GM12878 (cell line): ENCODE results near the gene ADARB1. TPM values are rescaled to one million over a fixed set of nuclear protein-coding genes. Genes with fewer than 3 reads are reported as not detected.

Source experiments
- ATAC-seq: fragments of 200-7000 bp; cut with Tn5 transposase; 3 replicates; pipeline ENCODE4 v1.9.1; 2020; ENCODE audit warnings: mild to moderate bottlenecking, moderate library complexity
- BruUV-seq: library from RNA; stranded (reverse); fragments of 400-500 nt; replicated peaks from 2 replicates; lab custom pipeline; 2021; lab: Mats Ljungman, UMichigan
- CTCF ChIA-PET: fragments of 300-600 bp; sonication (Branson Sonifier 250); formaldehyde crosslinking; extraction: SDS; loops from one replicate; lab custom pipeline; 2021; ENCODE audit warnings: inconsistent platforms; lab: Yijun Ruan, JAX
- POLR2A ChIA-PET: fragments of 350-600 bp; formaldehyde crosslinking; extraction: SDS; loops from one replicate; lab custom pipeline; 2021; ENCODE audit warnings: inconsistent platforms; lab: Charles Lee
- RAD21 ChIA-PET: fragments of 300-600 bp; sonication (Branson Sonifier 250); formaldehyde crosslinking; loops from one replicate; lab custom pipeline; 2023; ENCODE audit warnings: antibody characterized with exemption; ENCODE audit not compliant: unreplicated experiment; lab: Charles Lee
- SMC1A ChIA-PET: fragments of 300-600 bp; sonication (Branson Sonifier 250); formaldehyde crosslinking; loops from one replicate; lab custom pipeline; 2023; ENCODE audit not compliant: unreplicated experiment, uncharacterized antibody; lab: Charles Lee
- DNase-seq: peaks from one replicate; pipeline ENCODE4 v3.0.0-alpha.2; 2011; ENCODE audit warnings: low read depth, low spot score
- FAIRE-seq: peaks from 3 replicates; lab custom pipeline; 2011; peaks lifted over from hg19 to GRCh38; lab: Jason Lieb, UNC
- H2AFZ ChIP-seq: 2 replicates; pipeline ENCODE4 v1.6.0; 2011; ENCODE audit warnings: low read depth, low read length, control low read depth; ENCODE audit not compliant: control insufficient read depth
- H3K27ac ChIP-seq: 2 replicates; pipeline ENCODE4 v1.5.1; 2011; ENCODE audit warnings: control low read depth; ENCODE audit not compliant: control insufficient read depth, insufficient read depth
- H3K27me3 ChIP-seq, 2 experiments: replicated peaks in 1 of 2; 2 replicates each; pipeline versions ENCODE4 v1.6.0 to v1.6.1; 2011; ENCODE audit warnings: low read length in 1 of 2; ENCODE audit not compliant: control insufficient read depth in 2 of 2, insufficient read depth in 2 of 2
- H3K36me3 ChIP-seq, 2 experiments: 2 replicates each; pipeline ENCODE4 v1.5.1; 2011; ENCODE audit warnings: low read length in 1 of 2; ENCODE audit not compliant: control insufficient read depth in 2 of 2, insufficient read depth in 2 of 2
- H3K4me1 ChIP-seq: 2 replicates; pipeline ENCODE4 v1.6.1; 2011; ENCODE audit warnings: mild to moderate bottlenecking, low read length, moderate library complexity, mixed read lengths; ENCODE audit not compliant: control insufficient read depth, insufficient read depth
- H3K4me2 ChIP-seq: 2 replicates; pipeline ENCODE4 v1.6.0; 2011; ENCODE audit warnings: control low read depth; ENCODE audit not compliant: control insufficient read depth, insufficient read depth
- H3K4me3 ChIP-seq: fragments of 200-600 bp; sonication (generic); 2 replicates; pipeline ENCODE4 v1.5.1; 2016
- H3K79me2 ChIP-seq: 2 replicates; pipeline ENCODE4 v1.6.0; 2011; ENCODE audit warnings: low read length; ENCODE audit not compliant: control insufficient read depth, insufficient read depth
- H3K9ac ChIP-seq: 2 replicates; pipeline ENCODE4 v1.8.0; 2011; ENCODE audit warnings: low read length, control low read depth, mixed read lengths; ENCODE audit not compliant: control insufficient read depth, insufficient read depth
- H3K9me3 ChIP-seq: replicated peaks from 3 replicates; pipeline ENCODE4 v1.5.1; 2011; ENCODE audit warnings: mild to moderate bottlenecking, low read length; ENCODE audit not compliant: control insufficient read depth, insufficient read depth
- H4K20me1 ChIP-seq: 2 replicates; pipeline ENCODE4 v1.6.0; 2011; ENCODE audit not compliant: control insufficient read depth, insufficient read depth
- ATF2 ChIP-seq: IDR thresholded peaks from 2 replicates; pipeline ENCODE4 v1.6.1; 2012; ENCODE audit warnings: low read length, inconsistent platforms
- CEBPB ChIP-seq, 2 experiments: fragments of 150-350 bp in 1 of 2; IDR thresholded peaks; 2 replicates each; pipeline ENCODE4 v1.6.1; 2012 to 2014; ENCODE audit warnings: low read depth in 2 of 2, low read length in 2 of 2, borderline replicate concordance in 1 of 2, inconsistent platforms in 1 of 2
- CHD4 ChIP-seq: fragments of 200-600 bp; sonication (generic); IDR thresholded peaks from 2 replicates; pipeline ENCODE4 v1.6.1; 2016; ENCODE audit warnings: mild to moderate bottlenecking
- E2F8 ChIP-seq: fragments of 450-650 bp; IDR thresholded peaks from 2 replicates; pipeline ENCODE4 v1.6.1; 2018; ENCODE audit warnings: mild to moderate bottlenecking, low read depth, moderate library complexity; ENCODE audit not compliant: partially characterized antibody
- E4F1 ChIP-seq: fragments of 450-650 bp; IDR thresholded peaks from 2 replicates; pipeline ENCODE4 v1.6.1; 2018; ENCODE audit warnings: borderline replicate concordance, mild to moderate bottlenecking; ENCODE audit not compliant: partially characterized antibody
- HDGF ChIP-seq: fragments of 450-650 bp; IDR thresholded peaks from 2 replicates; pipeline ENCODE4 v1.6.1; 2016; ENCODE audit warnings: antibody characterized with exemption
- IRF3 ChIP-seq: fragments of 450-650 bp; IDR thresholded peaks from 2 replicates; pipeline ENCODE4 v1.6.1; 2014; ENCODE audit warnings: mild to moderate bottlenecking
- PML ChIP-seq: IDR thresholded peaks from 2 replicates; pipeline ENCODE4 v1.6.1; 2012; ENCODE audit warnings: low read length, inconsistent platforms
- POU2F2 ChIP-seq: IDR thresholded peaks from 3 replicates; pipeline ENCODE4 v1.6.1; 2011; ENCODE audit warnings: low read depth, mild to moderate bottlenecking, low read length, borderline replicate concordance
- RBBP5 ChIP-seq: fragments of 200-600 bp; sonication (generic); conservative IDR thresholded peaks from 2 replicates; pipeline ENCODE4 v1.6.1; 2016
- RCOR1 ChIP-seq: conservative IDR thresholded peaks from 2 replicates; pipeline ENCODE4 v1.6.1; 2012; ENCODE audit warnings: low read depth, low read length, improper control_type of control experiment
- RUNX3 ChIP-seq: IDR thresholded peaks from 2 replicates; pipeline ENCODE4 v1.6.1; 2012; ENCODE audit warnings: low read length, inconsistent platforms
- TAF1 ChIP-seq: IDR thresholded peaks from 2 replicates; pipeline ENCODE4 v1.6.1; 2011; ENCODE audit warnings: mild to moderate bottlenecking, low read depth, low read length, borderline replicate concordance
- WGBS: methylation state at CpG from one replicate; pipeline ENCODE4 v1.1.6; 2016; ENCODE audit warnings: low lambda C conversion rate; ENCODE audit not compliant: insufficient replicate concordance, insufficient coverage; ENCODE audit errors: missing lambda C conversion rate; 5-methylcytosine and 5-hydroxymethylcytosine counted together
- in situ Hi-C: fragments of 300-500 bp; cut with MboI; formaldehyde crosslinking; loops from 9 replicates; pipeline ENCODE4 v1.14.3; 2018; ENCODE audit warnings: mixed read lengths
- intact Hi-C: fragments of 100-400 bp; cut with micrococcal nuclease; formaldehyde crosslinking; loops from one replicate; pipeline ENCODE4 v1.14.2; 2022; ENCODE audit not compliant: unreplicated experiment
- polyA plus RNA-seq, 11 experiments: library from polyadenylated mRNA; depleted of rRNA in 4 of 11; unstranded in 6 of 11; stranded (reverse) in 5 of 11; fragments of >200 nt; fragmentation: Nextera tagmentation in 4 of 11; fragmentation: Illumina TruSeq in 1 of 11; extraction: Ambion mirVana in 4 of 11; extraction: Trizol in 1 of 11; gene quantifications; 1 replicate in 1 of 11; 2 replicates in 10 of 11; pipeline versions ENCODE4 v1.2.1 to v1.2.3, GENCODE V29; 2011 to 2016; ENCODE audit warnings: inconsistent platforms in 2 of 11, missing spikeins in 2 of 11, low read depth in 1 of 11
- total RNA-seq, 4 experiments: library from RNA; depleted of rRNA in 3 of 4; stranded (reverse); fragments of >200 nt in 3 of 4; fragmentation: Illumina TruSeq in 1 of 4; extraction: Trizol in 1 of 4; gene quantifications; 2 replicates each; pipeline versions ENCODE4 v1.2.1 to v1.2.3, GENCODE V29; 2013 to 2021

The ADARB1 gene
- total and polyA plus RNA-seq, 10 of the 15 experiments (the other 5 are each of a cell fraction or from before 2014, with no cell fraction given): 5.7 to 61.7 (median 25.3) TPM

GRCh38 chr21:45150638-45151131, 76.3 kb downstream of the ADARB1 start:
- ATAC-seq: no peak
- ChIA-PET POLR2A (interaction anchor here (1.2 kb wide), 1 partner anchor 10 kb away, joined by 5 read pairs; no protein-coding TSS in a partner anchor), RAD21 (interaction anchor here (1.8 kb wide), 1 partner anchor 139 kb away, joined by 5 read pairs; no protein-coding TSS in a partner anchor), SMC1A (interaction anchor here (1.8 to 3.0 kb wide), 3 partner anchors 9 to 18 kb away, joined by 5 to 19 read pairs (median 12); no protein-coding TSS in a partner anchor), CTCF (interaction anchor here (1.3 to 5.0 kb wide), 2 partner anchors 11 to 142 kb away, joined by 4 to 115 read pairs; no protein-coding TSS in a partner anchor)
- H3K79me2 ChIP-seq: no peaks in the 10 kb centered on the region
- in situ Hi-C loops (no loop called here), intact Hi-C loops (loop anchor here (5.0 kb wide), 3 partner anchors 62 to 282 kb away; no protein-coding TSS in a partner anchor)
- no peaks in the 10 kb centered on the region for H4K20me1 ChIP-seq
- H3K4me2 ChIP-seq: no peak overlapping the region
- no peaks in the 10 kb centered on the region for H3K9me3 ChIP-seq
- 0 out of 4 replicates have a peak, but pooled peaks cover 0 to 2% of the 10 kb centered on the region in 2 experiments for H3K27me3 ChIP-seq
- no peak for FAIRE-seq
- H2AFZ ChIP-seq: no peak overlapping the region
- H3K4me3 ChIP-seq: no peak overlapping the region
- no peak overlapping the region for H3K9ac ChIP-seq
- no peak overlapping the region for H3K27ac ChIP-seq
- BruUV-seq: no TSS peak
- no peak for DNase-seq
- peaks cover 0 to 2% of the 10 kb centered on the region in 2 experiments; a peak in 1 of 4 replicates for H3K36me3 ChIP-seq
- 0 out of 2 replicates have a peak, but pooled peaks cover 4% of the 10 kb centered on the region for H3K4me1 ChIP-seq
- 4% methylated on average over 6 of the region's 6 CpGs for WGBS
- no peak for TF ChIP-seq POU2F2
- TF ChIP-seq HDGF: no peak
- TF ChIP-seq E2F8: no peak
- no peak for TF ChIP-seq E4F1
- no peak for TF ChIP-seq CHD4
- TF ChIP-seq ATF2: no peak
- TF ChIP-seq PML: no peak
- TF ChIP-seq RCOR1: no peak
- TF ChIP-seq CEBPB (IDR thresholded peaks at IDR 0.05; ENCODE audit: borderline replicate concordance in 1 of 2, low read depth in 2 of 2, low read length in 2 of 2): no peak
- no peak for TF ChIP-seq RBBP5
- TF ChIP-seq IRF3: no peak
- TF ChIP-seq TAF1: no peak
- no peak for TF ChIP-seq RUNX3
